Stimulated activated CD8-positive, alpha-beta memory T cell treated with anti-CD3 and anti-CD28 coated beads, Interleukin-15, amount 100 ng/mL, for 48 hours (primary cell): ENCODE results near the gene POLR1B.
A peak's percentile ranks its signal among the peaks of the same experiment; 100 is the strongest.
"Not testable (repeated sequence)": the region's sequence is repeated elsewhere in the genome, so short reads cannot be mapped to it uniquely, and the experiment has no call there.

Experiments used
- DNase-seq, 2 donors: peaks; one replicate each; pipeline ENCODE4 v3.0.0-alpha.2; 2020; ENCODE audit warnings: low read depth in 2 of 2

POLR1B gene

GRCh38 chr2:112541315-112542122 is 746 bp upstream of the POLR1B start:
- DNase-seq: peak; percentile 54 to 60

- no peak for DNase-seq
These were observed 858 bp downstream of the POLR1B start for GRCh38 chr2:112542984-112543661.

- DNase-seq: no peak
These were observed 5.1 kb downstream of the POLR1B start for GRCh38 chr2:112547333-112547732.

GRCh38 chr2:112548980-112549379 is 6.7 kb downstream of the POLR1B start:
- DNase-seq: no peak

- no peak for DNase-seq
These were observed 23.8 kb downstream of the POLR1B start for GRCh38 chr2:112566104-112566503.

- DNase-seq: not testable (repeated sequence)
These were observed 24.2 kb downstream of the POLR1B start for GRCh38 chr2:112566508-112566907.

- no peak for DNase-seq
These were observed 29.7 kb downstream of the POLR1B start for GRCh38 chr2:112572005-112572404.

- DNase-seq: no peak
These were observed 35.5 kb downstream of the POLR1B start for GRCh38 chr2:112577756-112578155.

- DNase-seq: no peak
These were observed 37.0 kb downstream of the POLR1B start for GRCh38 chr2:112579241-112579640.

GRCh38 chr2:112580084-112580483 is 37.8 kb downstream of the POLR1B start:
- no peak for DNase-seq

- DNase-seq: peak in 1 of 2 donors; percentile 8
These were observed 40.1 kb downstream of the POLR1B start for GRCh38 chr2:112582314-112582746.

GRCh38 chr2:112583497-112584133 is 41.4 kb downstream of the POLR1B start:
- no peak for DNase-seq

GRCh38 chr2:112584134-112584890 is 42.0 kb downstream of the POLR1B start, which contains the start of gene CHCHD5:
TSS of gene CHCHD5 (plus strand) at chr2:112584609. CDS start at chr2:112584648, 39 bp downstream.
- DNase-seq: peak; percentile 87 to 91

GRCh38 chr2:112584891-112585250 is 42.6 kb downstream of the POLR1B start:
- no peak for DNase-seq

- no peak for DNase-seq
These were observed 43.1 kb downstream of the POLR1B start for GRCh38 chr2:112585400-112585799.

- no peak for DNase-seq
These were observed 43.7 kb downstream of the POLR1B start for GRCh38 chr2:112585873-112586464.

- DNase-seq: no peak
These were observed 46.4 kb downstream of the POLR1B start for GRCh38 chr2:112588611-112589045.

GRCh38 chr2:112591413-112591812 is 49.1 kb downstream of the POLR1B start:
- no peak for DNase-seq

GRCh38 chr2:112593736-112594135 is 51.5 kb downstream of the POLR1B start:
- no peak for DNase-seq

- no peak for DNase-seq
These were observed 55.5 kb downstream of the POLR1B start for GRCh38 chr2:112597537-112598322.

GRCh38 chr2:112600634-112601033 is 58.4 kb downstream of the POLR1B start:
- no peak for DNase-seq
